SHP77 treated with DMSO at 0.1 percent for 48 hours (cell line): Measurements from ENCODE around the gene UNC80.

ENCODE experiments used
- DNase-seq: peaks from one replicate; lab custom pipeline; 2025; lab: John Stamatoyannopoulos, UW

UNC80 gene

GRCh38 chr2:209970711-209971110 lies 199.1 kb downstream of the UNC80 start:
- DNase-seq = no peak

- no peak for DNase-seq
Measured at GRCh38 chr2:209973328-209973727, 201.7 kb downstream of the UNC80 start.

GRCh38 chr2:209974576-209974975 lies 202.9 kb downstream of the UNC80 start:
- DNase-seq = no peak

GRCh38 chr2:209976698-209977385 lies 205.2 kb downstream of the UNC80 start:
- DNase-seq = no peak

GRCh38 chr2:209977386-209978239 lies 206.0 kb downstream of the UNC80 start:
- DNase-seq = peak; percentile 2

GRCh38 chr2:209984291-209984690 lies 212.7 kb downstream of the UNC80 start:
- DNase-seq = no peak

GRCh38 chr2:209985874-209986273 lies 214.2 kb downstream of the UNC80 start:
- DNase-seq = no peak

GRCh38 chr2:209986415-209986814 lies 214.8 kb downstream of the UNC80 start:
- DNase-seq = no peak

GRCh38 chr2:209988010-209988409 lies 216.4 kb downstream of the UNC80 start:
- no peak for DNase-seq

GRCh38 chr2:209990838-209991237 lies 219.2 kb downstream of the UNC80 start:
- no peak for DNase-seq

GRCh38 chr2:209993968-209994367 lies 222.3 kb downstream of the UNC80 start:
- no peak for DNase-seq

GRCh38 chr2:209998596-209998995 lies 227.0 kb downstream of the UNC80 start:
- no peak for DNase-seq

GRCh38 chr2:210000464-210001324 lies 229.1 kb downstream of the UNC80 start:
- DNase-seq = no peak

GRCh38 chr2:210002158-210003157 lies 230.8 kb downstream of the UNC80 start, which contains the start of gene RPE:
Gene RPE (plus strand): TSS chr2:210002638. CDS start chr2:210002662, 24 bp downstream.
- peak; percentile 70 for DNase-seq

GRCh38 chr2:210003359-210003758 lies 231.7 kb downstream of the UNC80 start:
- no peak for DNase-seq

- no peak for DNase-seq
Measured at GRCh38 chr2:210004881-210005280, 233.2 kb downstream of the UNC80 start.

GRCh38 chr2:210007895-210008294 lies 236.3 kb downstream of the UNC80 start:
- DNase-seq = no peak

- DNase-seq = no peak
Measured at GRCh38 chr2:210009126-210009525, 237.5 kb downstream of the UNC80 start.

GRCh38 chr2:210009896-210010295 lies 238.3 kb downstream of the UNC80 start:
- DNase-seq = no peak

GRCh38 chr2:210020138-210020537 lies 248.5 kb downstream of the UNC80 start:
- DNase-seq = no peak

GRCh38 chr2:210022824-210023223 lies 251.2 kb downstream of the UNC80 start:
- no peak for DNase-seq
